HG03103 (cell line): ENCODE results near the gene WDR5.
"Not testable (repeated sequence)": the region's sequence is repeated elsewhere in the genome, so short reads cannot be mapped to it uniquely, and the experiment has no call there.

Experiments
- ATAC-seq: cut with Tn5 transposase; IDR thresholded peaks from one replicate; pipeline ENCODE4 v1.9.1; 2021; ENCODE audit warnings: low read depth; ENCODE audit not compliant: unreplicated experiment

WDR5 gene

GRCh38 chr9:134135343-134136117 is at the start of gene WDR5:
TSS of gene WDR5 (plus strand) at chr9:134136082. CDS start at chr9:134139878, 3,796 bp downstream.
- peak; percentile 43 for ATAC-seq

- ATAC-seq: no peak
Measured at GRCh38 chr9:134088063-134088725, 47.7 kb upstream of the WDR5 start.

- no peak for ATAC-seq
Measured at GRCh38 chr9:134089972-134090371, 45.9 kb upstream of the WDR5 start.

- ATAC-seq: no peak
Measured at GRCh38 chr9:134099123-134099761, 36.6 kb upstream of the WDR5 start.

- no peak for ATAC-seq
Measured at GRCh38 chr9:134100040-134100439, 35.8 kb upstream of the WDR5 start.

GRCh38 chr9:134101133-134101532 is 34.7 kb upstream of the WDR5 start:
- not testable (repeated sequence) for ATAC-seq

GRCh38 chr9:134101623-134102149 is 34.2 kb upstream of the WDR5 start:
- ATAC-seq: no peak

GRCh38 chr9:134103391-134103998 is 32.4 kb upstream of the WDR5 start:
- ATAC-seq: no peak

- ATAC-seq: no peak
Measured at GRCh38 chr9:134111064-134111463, 24.8 kb upstream of the WDR5 start.

- ATAC-seq: no peak
Measured at GRCh38 chr9:134112561-134112960, 23.3 kb upstream of the WDR5 start.

- ATAC-seq: not testable (repeated sequence)
Measured at GRCh38 chr9:134118972-134119371, 16.9 kb upstream of the WDR5 start.

- ATAC-seq: no peak
Measured at GRCh38 chr9:134123764-134124128, 12.1 kb upstream of the WDR5 start.

- no peak for ATAC-seq
Measured at GRCh38 chr9:134125413-134126095, 10.3 kb upstream of the WDR5 start.

- ATAC-seq: no peak
Measured at GRCh38 chr9:134126373-134126772, 9.5 kb upstream of the WDR5 start.

GRCh38 chr9:134127065-134127580 is 8.8 kb upstream of the WDR5 start:
- no peak for ATAC-seq

GRCh38 chr9:134127616-134128015 is 8.3 kb upstream of the WDR5 start:
- ATAC-seq: no peak

GRCh38 chr9:134128727-134129679 is 6.9 kb upstream of the WDR5 start:
- no peak for ATAC-seq

GRCh38 chr9:134130503-134131375 is 5.1 kb upstream of the WDR5 start:
- ATAC-seq: no peak
